GM19238 (cell line): ENCODE results near the gene MRPL55.

Experiments
- DNase-seq: peaks from one replicate; pipeline ENCODE4 v3.0.0; 2011; ENCODE audit warnings: low spot score; ENCODE audit not compliant: insufficient read length

Gene MRPL55

GRCh38 chr1:228147768-228148167, 38.7 kb upstream of the MRPL55 start:
- no peak for DNase-seq

GRCh38 chr1:228147151-228147693, 38.1 kb upstream of the MRPL55 start:
- DNase-seq: no peak

- no peak for DNase-seq
Measured at GRCh38 chr1:228146417-228147150, 37.5 kb upstream of the MRPL55 start.

- DNase-seq: no peak
Measured at GRCh38 chr1:228145463-228146416, 36.6 kb upstream of the MRPL55 start.

- no peak for DNase-seq
Measured at GRCh38 chr1:228144993-228145343, 35.9 kb upstream of the MRPL55 start.

- no peak for DNase-seq
Measured at GRCh38 chr1:228144193-228144992, 35.3 kb upstream of the MRPL55 start.

GRCh38 chr1:228143480-228144192, 34.5 kb upstream of the MRPL55 start:
- DNase-seq: no peak

GRCh38 chr1:228142701-228143136, 33.6 kb upstream of the MRPL55 start:
- DNase-seq: no peak

- DNase-seq: no peak
Measured at GRCh38 chr1:228142155-228142691, 33.1 kb upstream of the MRPL55 start.

- peak; percentile 61 for DNase-seq
Measured at GRCh38 chr1:228141226-228142044, 32.3 kb upstream of the MRPL55 start.

- DNase-seq: no peak
Measured at GRCh38 chr1:228140724-228141225, 31.7 kb upstream of the MRPL55 start.

- peak; percentile 95 for DNase-seq
Measured at GRCh38 chr1:228139931-228140723, 31.0 kb upstream of the MRPL55 start, which contains the start of gene GUK1. Gene GUK1 (plus strand): TSS chr1:228140279. CDS start chr1:228140303, 24 bp downstream.

- no peak for DNase-seq
Measured at GRCh38 chr1:228139406-228139930, 30.4 kb upstream of the MRPL55 start.

- no peak for DNase-seq
Measured at GRCh38 chr1:228136901-228137300, 27.8 kb upstream of the MRPL55 start.

- DNase-seq: no peak
Measured at GRCh38 chr1:228134591-228134990, 25.5 kb upstream of the MRPL55 start.

- no peak for DNase-seq
Measured at GRCh38 chr1:228131766-228132165, 22.7 kb upstream of the MRPL55 start.

GRCh38 chr1:228125185-228125584, 16.1 kb upstream of the MRPL55 start:
- no peak for DNase-seq

GRCh38 chr1:228123505-228123904, 14.4 kb upstream of the MRPL55 start:
- no peak for DNase-seq
